Measurements from ENCODE around the gene TMEM183A. TPM values are rescaled to one million over a fixed set of nuclear protein-coding genes. Genes with fewer than 3 reads are reported as not detected.

TMEM183A gene
- total RNA-seq, 1 experiment from 2014 or later: 64.7 TPM

DNA sequence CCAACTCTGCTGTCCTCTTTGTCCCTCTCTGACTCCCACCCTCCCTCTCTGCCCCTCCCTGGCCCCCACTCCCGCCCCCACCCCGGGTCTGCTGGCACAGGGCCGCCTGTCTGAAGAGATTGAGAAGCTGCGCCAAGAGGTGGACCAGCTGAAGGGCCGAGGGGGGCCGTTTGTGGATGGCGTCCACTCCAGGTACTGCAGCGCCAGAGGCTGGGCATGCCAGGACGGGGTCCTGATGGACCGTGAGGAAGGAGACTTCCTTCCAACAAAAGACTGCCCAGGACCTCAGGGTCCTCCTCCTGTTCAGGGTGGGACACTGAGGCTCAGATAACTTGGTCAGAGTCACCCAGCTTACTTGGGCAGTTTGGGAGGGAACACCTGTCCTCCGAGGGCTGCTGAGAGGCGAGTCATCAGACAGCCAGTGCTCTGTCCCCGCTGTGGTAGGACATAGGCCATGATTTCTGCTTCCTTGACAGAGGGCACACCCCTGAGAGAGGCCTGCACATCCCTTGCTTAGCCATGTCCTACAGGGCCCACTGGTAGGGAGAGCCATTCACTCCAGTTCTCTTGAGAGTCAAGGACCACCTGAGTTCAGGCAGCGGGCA is 42.5 kb downstream of the TMEM183A start:
- no peak overlapping the region for H3K4me3 ChIP-seq (replicated peaks in 1 of 2; ENCODE audit: low read depth in 1 of 2, low read length in 2 of 2)
- BruUV-seq (replicated peaks): no TSS peak
- H3K27ac ChIP-seq (ENCODE audit: low read depth, low read length): no peak overlapping the region
- intact Hi-C loops (cut with micrococcal nuclease): no loop called here
- H3K36me3 ChIP-seq (ENCODE audit: control insufficient read depth in 1 of 2, insufficient read depth in 2 of 2, low read length in 2 of 2): 0 out of 4 replicates have a peak, but pooled peaks cover 0 to 3% of the 10 kb centered on the region in 2 experiments
- DNase-seq (ENCODE audit: low read depth, low spot score): no peak
- H3K9me3 ChIP-seq (ENCODE audit: control insufficient read depth in 1 of 2, insufficient read depth in 1 of 2, low read depth in 1 of 2, low read length in 2 of 2): no peaks in the 10 kb centered on the region
- H4K20me1 ChIP-seq (ENCODE audit: insufficient read depth): no peaks in the 10 kb centered on the region
- ATAC-seq: no peak
- no peak for TF ChIP-seq YY1 (IDR thresholded peaks at IDR 0.05; ENCODE audit: extremely low read depth, insufficient replicate concordance, low read depth, low read length)
- TF ChIP-seq, protein P1, sequence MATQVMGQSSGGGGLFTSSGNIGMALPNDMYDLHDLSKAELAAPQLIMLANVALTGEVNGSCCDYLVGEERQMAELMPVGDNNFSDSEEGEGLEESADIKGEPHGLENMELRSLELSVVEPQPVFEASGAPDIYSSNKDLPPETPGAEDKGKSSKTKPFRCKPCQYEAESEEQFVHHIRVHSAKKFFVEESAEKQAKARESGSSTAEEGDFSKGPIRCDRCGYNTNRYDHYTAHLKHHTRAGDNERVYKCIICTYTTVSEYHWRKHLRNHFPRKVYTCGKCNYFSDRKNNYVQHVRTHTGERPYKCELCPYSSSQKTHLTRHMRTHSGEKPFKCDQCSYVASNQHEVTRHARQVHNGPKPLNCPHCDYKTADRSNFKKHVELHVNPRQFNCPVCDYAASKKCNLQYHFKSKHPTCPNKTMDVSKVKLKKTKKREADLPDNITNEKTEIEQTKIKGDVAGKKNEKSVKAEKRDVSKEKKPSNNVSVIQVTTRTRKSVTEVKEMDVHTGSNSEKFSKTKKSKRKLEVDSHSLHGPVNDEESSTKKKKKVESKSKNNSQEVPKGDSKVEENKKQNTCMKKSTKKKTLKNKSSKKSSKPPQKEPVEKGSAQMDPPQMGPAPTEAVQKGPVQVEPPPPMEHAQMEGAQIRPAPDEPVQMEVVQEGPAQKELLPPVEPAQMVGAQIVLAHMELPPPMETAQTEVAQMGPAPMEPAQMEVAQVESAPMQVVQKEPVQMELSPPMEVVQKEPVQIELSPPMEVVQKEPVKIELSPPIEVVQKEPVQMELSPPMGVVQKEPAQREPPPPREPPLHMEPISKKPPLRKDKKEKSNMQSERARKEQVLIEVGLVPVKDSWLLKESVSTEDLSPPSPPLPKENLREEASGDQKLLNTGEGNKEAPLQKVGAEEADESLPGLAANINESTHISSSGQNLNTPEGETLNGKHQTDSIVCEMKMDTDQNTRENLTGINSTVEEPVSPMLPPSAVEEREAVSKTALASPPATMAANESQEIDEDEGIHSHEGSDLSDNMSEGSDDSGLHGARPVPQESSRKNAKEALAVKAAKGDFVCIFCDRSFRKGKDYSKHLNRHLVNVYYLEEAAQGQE (IDR thresholded peaks at IDR 0.05; ENCODE audit: low read depth): no peak
- TF ChIP-seq EGR1 (IDR thresholded peaks at IDR 0.05; ENCODE audit: low read depth): no peak
- TF ChIP-seq CEBPB (IDR thresholded peaks at IDR 0.05; ENCODE audit: low read depth): no peak
- TF ChIP-seq, protein P2, sequence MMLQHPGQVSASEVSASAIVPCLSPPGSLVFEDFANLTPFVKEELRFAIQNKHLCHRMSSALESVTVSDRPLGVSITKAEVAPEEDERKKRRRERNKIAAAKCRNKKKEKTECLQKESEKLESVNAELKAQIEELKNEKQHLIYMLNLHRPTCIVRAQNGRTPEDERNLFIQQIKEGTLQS (IDR thresholded peaks at IDR 0.05): no peak
- no peak for TF ChIP-seq JUND (IDR thresholded peaks at IDR 0.05)
- TF ChIP-seq EZH2 (IDR thresholded peaks at IDR 0.05): no peak
- no peak for TF ChIP-seq POLR2A (IDR thresholded peaks at IDR 0.05; ENCODE audit: borderline replicate concordance, extremely low read depth, insufficient read depth, insufficient read length)
- TF ChIP-seq, protein P3, sequence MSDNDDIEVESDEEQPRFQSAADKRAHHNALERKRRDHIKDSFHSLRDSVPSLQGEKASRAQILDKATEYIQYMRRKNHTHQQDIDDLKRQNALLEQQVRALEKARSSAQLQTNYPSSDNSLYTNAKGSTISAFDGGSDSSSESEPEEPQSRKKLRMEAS (IDR thresholded peaks at IDR 0.05): no peak
- TF ChIP-seq ZFX (IDR thresholded peaks at IDR 0.05): no peak
- no peak for TF ChIP-seq ELF1 (IDR thresholded peaks at IDR 0.05; ENCODE audit: borderline replicate concordance, low read depth)
- ChIA-PET POLR2A (no interaction called here), CTCF (interaction anchor here (1.4 to 2.4 kb wide), 2 partner anchors 10 to 219 kb away, joined by 4 to 7 read pairs; no protein-coding TSS in a partner anchor), RAD21 (ENCODE audit: low non-redundant PET in 1 of 2, low total read pairs in 2 of 2, uncharacterized antibody in 2 of 2, unreplicated experiment in 2 of 2) (no interaction called here)
- H3K79me2 ChIP-seq (ENCODE audit: insufficient read depth, low read length): no peaks in the 10 kb centered on the region
- H3K9me2 ChIP-seq (ENCODE audit: insufficient read depth): no peaks in the 10 kb centered on the region
- H3K27me3 ChIP-seq (ENCODE audit: insufficient read depth, low read length): no peaks in the 10 kb centered on the region
- peaks cover 8 to 20% of the 10 kb centered on the region in 2 experiments for H3K4me1 ChIP-seq (ENCODE audit: control insufficient read depth in 1 of 2, insufficient read depth in 2 of 2, low read length in 2 of 2)
- H3K4me2 ChIP-seq (ENCODE audit: low read length): no peak overlapping the region
- H2AFZ ChIP-seq (ENCODE audit: low read depth, low read length, poor library complexity, severe bottlenecking): no peak overlapping the region
- no peak overlapping the region for H3K9ac ChIP-seq (ENCODE audit: low read length)
